DMS79 treated with DMSO at 0.1 percent for 48 hours (cell line): ENCODE data around the gene PLCL2.

Experiments
- DNase-seq: peaks from one replicate; lab custom pipeline; 2025; lab: John Stamatoyannopoulos, UW

The PLCL2 gene

DNA sequence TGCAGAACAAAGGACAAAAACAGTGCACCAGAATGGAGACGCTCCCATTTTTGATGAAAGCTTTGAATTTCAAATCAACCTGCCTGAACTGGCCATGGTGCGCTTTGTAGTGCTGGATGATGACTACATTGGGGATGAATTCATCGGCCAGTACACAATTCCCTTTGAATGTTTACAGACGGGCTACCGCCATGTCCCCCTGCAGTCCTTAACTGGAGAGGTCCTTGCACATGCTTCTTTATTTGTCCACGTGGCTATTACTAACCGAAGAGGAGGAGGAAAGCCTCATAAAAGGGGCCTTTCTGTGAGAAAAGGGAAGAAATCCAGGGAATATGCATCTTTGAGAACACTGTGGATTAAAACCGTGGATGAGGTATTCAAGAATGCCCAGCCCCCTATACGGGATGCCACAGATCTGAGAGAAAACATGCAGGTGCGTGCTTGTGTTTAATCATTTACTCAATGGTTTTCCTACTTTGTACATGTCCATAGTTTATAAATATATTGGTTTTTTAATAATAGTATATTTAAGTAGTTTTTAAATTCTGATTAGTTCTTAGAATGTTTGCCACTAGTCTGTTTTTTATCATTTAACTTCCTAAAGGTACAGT is 127.1 kb downstream of the PLCL2 start:
- DNase-seq = no peak

- DNase-seq = no peak
Observed at GRCh38 chr3:17013050-17013449, 128.3 kb downstream of the PLCL2 start.

DNA sequence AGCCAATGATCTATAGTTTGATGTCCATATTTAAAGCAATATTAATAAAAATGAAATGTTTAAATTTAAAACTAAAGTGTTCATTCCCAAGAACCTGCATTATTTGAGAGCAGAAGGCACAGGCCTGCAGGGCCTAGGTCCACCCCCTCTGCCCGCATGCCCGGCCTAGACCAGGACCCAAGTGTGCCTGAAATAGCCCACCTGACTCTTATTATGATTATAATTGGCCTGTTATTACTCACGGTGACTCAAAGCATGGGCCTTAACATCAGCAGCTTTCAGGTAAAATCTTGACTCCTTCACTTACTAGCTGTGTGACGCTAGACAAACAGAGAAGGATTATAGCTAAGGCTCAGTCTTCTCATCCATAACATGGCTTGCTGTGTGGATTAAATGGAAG is 128.8 kb downstream of the PLCL2 start:
- no peak for DNase-seq

DNA sequence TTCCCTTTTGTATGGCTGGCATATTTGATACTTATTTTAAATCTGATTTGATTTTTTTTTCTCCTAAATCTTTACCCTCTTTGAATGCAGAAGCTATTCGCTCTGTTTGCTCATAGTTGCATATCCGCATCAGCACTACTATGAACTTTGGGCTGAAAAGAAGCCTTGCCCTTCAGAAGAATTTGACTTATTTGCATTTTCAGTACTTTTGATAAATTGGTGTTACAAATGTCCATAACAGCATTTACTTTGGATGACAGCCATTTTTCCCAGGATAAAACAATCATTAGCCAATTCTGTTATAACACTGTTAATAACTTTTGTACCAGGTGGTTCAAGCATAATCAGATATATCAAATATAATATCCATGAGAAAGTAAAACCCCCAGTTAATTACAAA is 129.5 kb downstream of the PLCL2 start:
- no peak for DNase-seq

DNA sequence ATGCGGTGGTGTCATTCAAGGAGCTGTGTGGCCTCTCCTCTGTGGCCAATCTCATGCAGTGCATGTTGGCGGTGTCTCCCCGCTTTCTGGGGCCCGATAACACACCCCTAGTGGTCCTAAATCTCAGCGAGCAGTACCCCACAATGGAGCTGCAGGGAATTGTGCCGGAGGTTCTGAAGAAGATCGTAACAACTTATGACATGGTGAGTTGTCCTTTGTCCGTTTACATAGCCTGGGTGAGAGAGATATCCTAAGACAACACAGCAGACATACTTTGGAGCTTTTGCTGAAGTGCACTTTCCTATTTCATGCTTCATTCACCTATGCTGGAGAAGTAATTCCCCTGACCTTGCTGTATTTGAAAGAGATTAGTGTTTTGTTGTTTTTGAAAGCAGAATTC is 130.0 kb downstream of the PLCL2 start:
- DNase-seq = no peak

DNA sequence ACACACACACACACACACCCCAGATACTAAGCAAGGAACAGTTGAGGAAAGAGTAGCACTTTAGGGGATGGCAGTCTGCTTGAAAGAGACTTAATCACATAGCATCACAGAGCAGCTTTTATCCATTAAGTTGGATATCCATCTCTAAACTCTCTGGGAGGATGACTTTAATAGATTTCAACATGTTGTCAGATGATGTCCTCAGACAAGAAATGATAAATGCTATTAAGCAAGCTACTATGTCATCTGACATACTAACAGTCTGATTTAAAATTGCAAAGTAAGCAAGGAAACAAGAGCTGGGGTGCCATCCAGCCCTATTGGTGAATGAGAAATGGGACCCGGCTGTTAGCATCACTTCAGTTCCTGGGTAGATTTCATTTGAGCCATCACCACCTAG is 136.9 kb downstream of the PLCL2 start:
- no peak for DNase-seq

- no peak for DNase-seq
Observed at GRCh38 chr3:17023006-17023664, 138.4 kb downstream of the PLCL2 start.

- no peak for DNase-seq
Observed at GRCh38 chr3:17025594-17026139, 140.9 kb downstream of the PLCL2 start.

GRCh38 chr3:17027318-17027717 is 142.6 kb downstream of the PLCL2 start:
- no peak for DNase-seq

DNA sequence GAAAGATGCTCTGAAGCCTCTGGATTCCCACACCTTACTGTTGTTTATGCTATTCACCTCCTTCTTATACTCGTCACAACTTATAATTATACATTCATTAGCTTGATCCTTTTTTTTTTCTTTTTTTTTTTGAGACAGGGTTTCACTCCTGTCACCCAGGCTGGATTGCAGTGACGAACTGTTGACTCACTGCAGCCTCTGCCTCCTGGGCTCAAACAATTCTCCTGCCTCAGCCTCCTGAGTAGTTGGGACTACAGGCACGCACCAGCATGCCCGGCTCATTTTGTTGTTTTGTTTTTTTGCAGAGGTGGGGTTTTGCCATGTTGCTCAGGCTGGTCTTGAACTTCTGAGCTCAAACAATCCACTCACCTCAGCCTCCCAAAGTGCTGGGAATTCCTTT is 143.6 kb downstream of the PLCL2 start:
- no peak for DNase-seq

GRCh38 chr3:17030438-17030837 is 145.7 kb downstream of the PLCL2 start:
- no peak for DNase-seq

GRCh38 chr3:17030956-17031652 is 146.3 kb downstream of the PLCL2 start:
- DNase-seq = no peak

DNA sequence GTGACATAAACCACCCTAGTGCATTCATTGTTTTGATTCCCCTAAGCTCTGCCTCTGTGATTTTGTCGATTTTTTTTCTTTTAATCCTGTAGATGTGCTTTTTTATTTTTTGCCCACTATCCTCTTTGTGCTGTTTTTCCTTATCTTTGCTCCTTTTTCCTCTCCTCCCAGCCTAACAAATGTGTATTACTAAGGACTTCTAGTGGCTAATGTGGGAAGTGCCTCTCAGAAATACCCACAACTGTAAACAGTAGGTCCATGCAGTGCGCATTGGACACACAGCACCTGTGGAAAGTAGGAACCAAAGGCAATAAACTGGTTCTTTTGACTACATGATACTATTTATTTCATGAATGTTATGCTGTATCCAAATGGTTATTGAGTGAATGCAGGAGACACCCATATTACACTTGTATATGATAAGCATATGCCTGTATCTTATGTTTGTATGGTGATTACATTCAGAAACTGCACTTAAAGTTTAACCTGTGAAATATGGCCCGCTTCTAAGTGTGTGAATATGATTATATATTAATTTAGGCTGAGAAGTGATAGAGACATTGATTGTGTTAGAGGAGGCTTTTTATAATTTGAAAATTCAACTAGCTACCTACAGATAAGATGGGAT is 147.8 kb downstream of the PLCL2 start:
- DNase-seq = no peak

- no peak for DNase-seq
Observed at GRCh38 chr3:17033516-17034168, 148.9 kb downstream of the PLCL2 start.

DNA sequence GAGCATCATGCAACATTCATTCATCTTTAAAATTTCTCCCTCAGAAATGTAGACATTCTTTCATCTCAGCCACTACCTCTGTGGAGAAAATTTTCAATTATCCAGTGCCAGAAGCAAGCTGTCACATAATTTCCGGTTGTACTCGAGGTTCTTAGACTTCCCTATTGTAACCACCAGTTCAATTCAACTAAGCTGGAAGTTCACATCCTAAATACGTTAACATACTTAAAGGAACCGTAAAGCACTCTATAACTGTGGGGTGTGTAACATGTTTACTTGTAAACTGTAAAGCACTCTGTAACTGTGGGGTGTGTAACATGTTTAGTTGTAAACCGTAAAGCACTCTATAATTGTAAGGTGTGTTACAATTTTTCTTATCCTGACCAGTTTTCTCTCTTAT is 150.3 kb downstream of the PLCL2 start:
- DNase-seq = no peak

DNA sequence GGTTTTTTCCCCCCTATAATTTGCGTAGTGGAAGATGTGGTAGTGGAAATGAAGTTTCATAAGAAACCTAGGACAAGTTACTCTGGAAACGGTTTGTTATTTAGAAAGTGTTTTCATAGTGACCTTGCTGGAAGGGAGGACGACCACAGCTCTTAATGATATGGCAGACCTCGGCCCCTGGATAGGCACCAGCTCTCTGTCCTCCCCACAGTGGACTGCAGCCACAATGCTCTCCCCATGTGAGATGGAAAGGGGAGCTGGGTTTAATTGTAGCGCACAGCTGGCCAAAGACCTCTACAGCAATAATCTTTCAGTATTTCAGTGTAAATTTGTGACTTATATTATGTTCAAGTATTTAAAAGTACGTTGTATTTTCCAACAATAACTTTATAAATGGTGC is 151.2 kb downstream of the PLCL2 start:
- no peak for DNase-seq

GRCh38 chr3:17038141-17038540 is 153.4 kb downstream of the PLCL2 start:
- DNase-seq = no peak

DNA sequence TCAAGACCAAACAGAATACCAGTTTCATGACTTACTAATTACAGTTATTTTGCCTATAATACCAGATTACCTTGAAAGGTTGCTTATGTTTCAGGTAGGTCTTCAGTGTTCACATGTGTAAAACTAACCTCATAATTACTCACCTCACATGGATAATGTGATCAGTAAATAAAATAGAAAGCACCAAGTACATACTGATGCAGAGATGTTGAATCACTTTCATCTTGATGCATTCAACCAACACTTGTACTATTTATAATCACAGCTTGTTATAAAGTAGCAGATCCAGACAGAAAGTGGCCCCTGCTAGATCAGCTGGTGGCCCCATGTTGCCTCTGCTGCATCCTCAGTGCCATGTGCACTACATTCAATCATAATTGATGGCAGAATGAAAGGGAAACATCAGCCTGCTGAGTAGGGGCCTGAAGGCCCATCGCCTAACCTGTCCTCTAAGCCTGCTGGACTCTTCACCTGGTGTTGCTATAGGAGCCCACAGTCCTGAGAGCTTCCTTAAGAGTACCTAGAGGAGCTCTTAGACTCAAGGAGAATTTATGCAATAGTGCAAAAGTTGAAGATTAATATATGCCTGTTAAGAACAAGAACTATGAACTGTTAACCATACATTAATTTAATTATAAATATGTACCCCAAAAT is 154.3 kb downstream of the PLCL2 start:
- DNase-seq = no peak

GRCh38 chr3:17039594-17039993 is 154.8 kb downstream of the PLCL2 start:
- DNase-seq = no peak

DNA sequence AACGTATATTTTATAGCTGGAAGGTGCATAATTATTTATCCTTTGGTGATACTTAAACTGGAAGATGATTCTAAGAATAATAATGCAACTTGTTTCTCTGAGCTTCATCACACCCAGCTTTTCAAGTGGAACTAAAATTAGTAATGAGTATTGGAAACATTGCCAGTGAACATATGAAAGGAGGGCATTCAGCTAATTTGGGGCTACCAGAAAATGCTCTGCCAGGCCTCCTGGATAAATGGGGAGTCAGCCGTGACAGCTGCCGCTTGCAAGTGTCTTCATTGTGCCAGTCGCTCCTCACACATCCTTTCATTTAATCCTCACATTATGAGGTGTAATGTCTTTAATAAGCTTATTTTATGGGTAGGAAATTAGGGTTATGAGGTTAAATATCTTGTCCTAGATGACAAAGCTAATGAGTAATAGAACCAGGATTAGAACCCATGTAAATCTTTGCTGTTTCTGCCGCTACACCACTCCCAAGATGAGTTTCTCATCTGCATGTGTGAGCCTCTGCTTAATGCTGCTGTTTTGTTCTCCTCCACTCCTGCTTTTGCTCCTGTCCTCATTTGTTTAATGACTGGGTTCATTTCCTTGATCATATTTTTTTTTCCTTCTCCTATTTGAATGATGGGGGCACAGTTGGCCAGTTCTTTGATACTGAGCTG is 155.7 kb downstream of the PLCL2 start:
- no peak for DNase-seq

DNA sequence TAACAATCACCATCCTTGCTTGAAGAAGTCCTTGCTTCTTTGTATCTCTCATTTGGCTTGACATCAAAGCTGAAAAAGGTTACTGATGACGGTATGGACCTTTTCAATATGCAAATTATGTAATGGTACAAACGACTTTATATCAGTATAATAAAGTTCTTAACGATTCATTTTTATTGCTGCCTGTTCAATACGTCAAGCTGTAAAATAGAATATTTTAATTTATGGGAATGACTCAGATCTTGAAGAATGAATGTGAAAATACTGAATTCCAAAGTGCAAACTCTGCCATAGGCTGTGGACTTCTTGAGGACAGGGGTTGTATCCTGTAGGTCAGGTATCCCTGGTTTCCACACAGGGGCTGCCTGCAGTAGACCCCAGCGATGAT is 156.2 kb downstream of the PLCL2 start:
- no peak for DNase-seq
